ENCODE measurements around the gene TMEM63B.
A peak's percentile ranks its signal among the peaks of the same experiment; 100 is the strongest.

Gene TMEM63B

GRCh38 chr6:44100088-44100550 is 27.2 kb upstream of the TMEM63B start:
- peak; percentile 66 for TF ChIP-seq CTCF (IDR thresholded peaks at IDR 0.05; ENCODE audit: insufficient read depth, low read length, poor library complexity, severe bottlenecking)
- no peak for DNase-seq (ENCODE audit: extremely low read depth, insufficient read length)
- Histone ChIP-seq H3K4me3 (replicated peaks; ENCODE audit: low read depth, low read length) (no peak overlapping the region), H3K27me3 (replicated peaks; ENCODE audit: control insufficient read depth, insufficient read depth, low read length) (no peaks in the 10 kb centered on the region), H3K36me3 (ENCODE audit: control insufficient read depth, insufficient read depth, low read length) (peaks cover 18% of the 10 kb centered on the region)

- peaks cover 19% of the 10 kb centered on the region for H3K36me3 ChIP-seq (ENCODE audit: control insufficient read depth, insufficient read depth, low read length)
- DNase-seq (ENCODE audit: extremely low read depth, insufficient read length) = no peak
- no peaks in the 10 kb centered on the region for H3K27me3 ChIP-seq (replicated peaks; ENCODE audit: control insufficient read depth, insufficient read depth, low read length)
- no peak overlapping the region for H3K4me3 ChIP-seq (replicated peaks; ENCODE audit: low read depth, low read length)
- no peak for TF ChIP-seq CTCF (IDR thresholded peaks at IDR 0.05; ENCODE audit: insufficient read depth, low read length, poor library complexity, severe bottlenecking)
Measured at GRCh38 chr6:44101832-44102231, 25.5 kb upstream of the TMEM63B start.

- no peak for DNase-seq (ENCODE audit: extremely low read depth, insufficient read length)
- Histone ChIP-seq H3K27me3 (replicated peaks; ENCODE audit: control insufficient read depth, insufficient read depth, low read length) (no peaks in the 10 kb centered on the region), H3K36me3 (ENCODE audit: control insufficient read depth, insufficient read depth, low read length) (peaks cover 21% of the 10 kb centered on the region), H3K4me3 (replicated peaks; ENCODE audit: low read depth, low read length) (no peak overlapping the region)
- no peak for TF ChIP-seq CTCF (IDR thresholded peaks at IDR 0.05; ENCODE audit: insufficient read depth, low read length, poor library complexity, severe bottlenecking)
Measured at GRCh38 chr6:44102527-44102926, 24.8 kb upstream of the TMEM63B start.

- no peak overlapping the region for H3K4me3 ChIP-seq (replicated peaks; ENCODE audit: low read depth, low read length)
- DNase-seq (ENCODE audit: extremely low read depth, insufficient read length) = no peak
- no peaks in the 10 kb centered on the region for H3K27me3 ChIP-seq (replicated peaks; ENCODE audit: control insufficient read depth, insufficient read depth, low read length)
- H3K36me3 ChIP-seq (ENCODE audit: control insufficient read depth, insufficient read depth, low read length) = peaks cover 24% of the 10 kb centered on the region
- TF ChIP-seq CTCF (IDR thresholded peaks at IDR 0.05; ENCODE audit: insufficient read depth, low read length, poor library complexity, severe bottlenecking) = no peak
Measured at GRCh38 chr6:44104481-44105021, 22.8 kb upstream of the TMEM63B start.

- H3K4me3 ChIP-seq (replicated peaks; ENCODE audit: low read depth, low read length) = no peak overlapping the region
- H3K27me3 ChIP-seq (replicated peaks; ENCODE audit: control insufficient read depth, insufficient read depth, low read length) = no peaks in the 10 kb centered on the region
- peaks cover 27% of the 10 kb centered on the region for H3K36me3 ChIP-seq (ENCODE audit: control insufficient read depth, insufficient read depth, low read length)
- no peak for TF ChIP-seq CTCF (IDR thresholded peaks at IDR 0.05; ENCODE audit: insufficient read depth, low read length, poor library complexity, severe bottlenecking)
- no peak for DNase-seq (ENCODE audit: extremely low read depth, insufficient read length)
Measured at GRCh38 chr6:44105146-44105545, 22.2 kb upstream of the TMEM63B start.

Data from GM06990 (cell line).